GM19239 (cell line): ENCODE measurements around the gene TPCN2.

Experiments
- DNase-seq: peaks from one replicate; pipeline ENCODE4 v3.0.0; 2011; ENCODE audit warnings: low spot score; ENCODE audit not compliant: insufficient read length
- FAIRE-seq: peaks from 2 replicates; lab custom pipeline; 2011; peaks lifted over from hg19 to GRCh38; lab: Jason Lieb, UNC

TPCN2 gene

GRCh38 chr11:69054397-69055211 lies 5.9 kb downstream of the TPCN2 start:
- FAIRE-seq (no peak), DNase-seq (no peak)

GRCh38 chr11:69055212-69055586 lies 6.5 kb downstream of the TPCN2 start:
- DNase-seq, result no peak
- no peak for FAIRE-seq

GRCh38 chr11:69055598-69056516 lies 7.1 kb downstream of the TPCN2 start:
- peak; percentile 93 for FAIRE-seq
- DNase-seq, result peak; percentile 88

- no peak for DNase-seq
- FAIRE-seq, result no peak
Observed at GRCh38 chr11:69057236-69057635, 8.5 kb downstream of the TPCN2 start.

- no peak for DNase-seq
- no peak for FAIRE-seq
Observed at GRCh38 chr11:69057801-69058200, 9.1 kb downstream of the TPCN2 start.

- DNase-seq, result no peak
- FAIRE-seq, result no peak
Observed at GRCh38 chr11:69058511-69059270, 10.0 kb downstream of the TPCN2 start.

- DNase-seq (no peak), FAIRE-seq (no peak)
Observed at GRCh38 chr11:69059429-69059828, 10.7 kb downstream of the TPCN2 start.

- FAIRE-seq (no peak), DNase-seq (no peak)
Observed at GRCh38 chr11:69059985-69060384, 11.3 kb downstream of the TPCN2 start.

- DNase-seq, result no peak
- FAIRE-seq, result no peak
Observed at GRCh38 chr11:69060806-69061712, 12.3 kb downstream of the TPCN2 start.

- no peak for DNase-seq
- no peak for FAIRE-seq
Observed at GRCh38 chr11:69061713-69062053, 13.0 kb downstream of the TPCN2 start.

GRCh38 chr11:69062169-69062855 lies 13.6 kb downstream of the TPCN2 start:
- FAIRE-seq (no peak), DNase-seq (no peak)

GRCh38 chr11:69062873-69063651 lies 14.3 kb downstream of the TPCN2 start:
- no peak for FAIRE-seq
- DNase-seq, result no peak

- no peak for DNase-seq
- no peak for FAIRE-seq
Observed at GRCh38 chr11:69063652-69064260, 15.0 kb downstream of the TPCN2 start.

GRCh38 chr11:69064394-69064957 lies 15.7 kb downstream of the TPCN2 start:
- DNase-seq (no peak), FAIRE-seq (no peak)

GRCh38 chr11:69065147-69065710 lies 16.5 kb downstream of the TPCN2 start:
- DNase-seq (no peak), FAIRE-seq (no peak)

- no peak for FAIRE-seq
- no peak for DNase-seq
Observed at GRCh38 chr11:69066122-69067112, 17.7 kb downstream of the TPCN2 start.
